ENCODE measurements around the gene SHMT1.
"Not testable (repeated sequence)": the region's sequence is repeated elsewhere in the genome, so short reads cannot be mapped to it uniquely, and the experiment has no call there.

Gene SHMT1

DNA sequence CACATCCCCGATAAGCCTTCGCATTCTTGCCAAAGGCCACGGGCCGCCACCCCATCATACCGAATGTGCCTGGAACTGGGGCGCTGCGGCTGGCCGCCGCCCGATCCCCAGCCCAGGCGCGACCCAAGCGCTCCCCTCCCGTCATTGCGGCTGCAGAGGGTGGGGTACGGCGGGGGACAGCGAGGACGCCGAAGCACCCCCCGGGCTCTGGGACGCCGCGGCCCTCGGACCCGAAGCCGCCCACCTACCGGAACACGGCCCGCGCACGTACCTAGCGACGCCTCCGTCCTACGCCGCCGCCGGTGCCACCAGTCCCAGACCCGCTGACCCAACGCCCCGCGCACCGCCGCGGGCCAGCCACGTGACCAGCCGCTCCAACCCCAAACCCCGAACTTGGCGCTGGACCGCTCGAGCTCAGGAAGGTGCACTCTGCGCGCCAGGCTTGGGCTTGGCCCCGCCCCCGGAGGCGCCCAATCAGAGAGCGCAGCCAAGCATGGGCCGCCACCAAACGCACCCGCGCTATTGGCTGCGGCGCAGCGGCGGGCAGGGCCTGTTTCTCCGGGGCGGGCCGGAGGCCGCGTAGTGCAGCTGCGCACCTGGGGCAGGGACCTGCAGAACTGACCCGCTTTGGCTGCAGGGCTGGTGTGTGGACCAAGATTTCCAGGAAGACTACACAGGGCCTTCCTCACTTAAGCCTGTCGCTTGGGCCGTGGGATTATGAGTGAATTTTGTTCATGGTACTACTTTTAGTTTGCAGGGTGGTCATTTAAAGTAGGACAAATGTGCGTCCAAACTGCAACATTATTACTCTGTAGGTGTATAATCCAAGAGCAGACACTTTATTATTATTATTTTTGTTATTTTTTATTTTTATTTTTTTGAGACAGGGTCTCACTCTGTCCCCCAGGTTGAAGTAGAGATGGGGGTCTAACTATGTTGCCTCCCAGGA lies at the start of gene SHMT1:
TSS of gene SHMT1 (minus strand) at position 450 of the 949 bp plus-strand sequence. CDS start 7,569 bp downstream, outside the sequence.
- DNase-seq = peak; percentile 82

DNA sequence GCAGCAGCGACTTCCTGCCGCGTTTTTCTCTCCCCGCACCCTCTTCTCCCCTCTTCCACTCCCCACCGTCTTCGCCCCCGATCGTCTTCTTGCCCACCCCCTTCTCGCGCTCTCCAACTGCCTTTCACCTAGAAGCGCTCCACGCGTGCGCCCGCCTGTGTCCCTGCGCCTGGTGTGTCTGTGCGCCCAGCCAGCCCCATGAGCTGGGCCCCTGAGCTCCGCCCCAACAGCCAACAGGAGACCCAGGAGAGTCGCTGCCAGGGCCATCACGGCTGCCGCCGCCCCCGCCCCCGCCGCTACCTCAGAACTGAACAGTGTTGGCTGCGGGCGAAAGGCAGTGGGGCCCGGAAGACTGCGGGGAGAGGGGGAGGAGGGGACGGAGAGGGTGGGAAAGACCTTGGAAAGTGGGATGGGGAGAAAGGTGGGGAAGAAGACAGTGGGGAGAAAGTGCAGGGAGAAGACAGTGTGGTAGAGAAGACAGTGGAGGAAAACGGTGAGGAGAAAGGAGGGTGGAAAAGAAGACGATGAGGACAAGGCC lies 48.7 kb upstream of the SHMT1 start:
- not testable (repeated sequence) for DNase-seq

DNA sequence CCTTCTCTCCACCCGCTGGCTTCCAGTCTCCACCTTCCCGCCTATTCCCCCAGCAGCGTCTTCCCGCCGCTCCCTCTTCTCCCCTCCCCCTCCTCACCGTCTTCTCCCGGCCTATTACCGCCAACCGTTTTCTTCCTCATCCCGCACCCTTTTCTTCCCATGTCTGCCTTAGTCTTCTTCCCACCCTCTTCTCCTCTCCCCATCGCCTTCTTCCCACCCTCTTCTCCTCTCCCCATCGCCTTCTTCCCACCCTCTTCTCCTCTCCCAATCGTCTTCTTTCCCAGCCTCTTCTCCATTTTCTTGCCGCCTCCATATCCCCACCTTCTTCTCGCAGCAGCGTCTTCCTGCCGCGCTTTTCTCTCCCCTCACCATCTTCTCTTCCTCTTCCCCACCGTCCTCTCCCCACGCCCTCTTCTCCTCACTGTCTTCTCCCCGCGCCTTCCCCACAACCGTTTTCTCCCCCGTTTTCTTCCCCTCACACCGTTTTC lies 48.1 kb upstream of the SHMT1 start:
- not testable (repeated sequence) for DNase-seq

DNA sequence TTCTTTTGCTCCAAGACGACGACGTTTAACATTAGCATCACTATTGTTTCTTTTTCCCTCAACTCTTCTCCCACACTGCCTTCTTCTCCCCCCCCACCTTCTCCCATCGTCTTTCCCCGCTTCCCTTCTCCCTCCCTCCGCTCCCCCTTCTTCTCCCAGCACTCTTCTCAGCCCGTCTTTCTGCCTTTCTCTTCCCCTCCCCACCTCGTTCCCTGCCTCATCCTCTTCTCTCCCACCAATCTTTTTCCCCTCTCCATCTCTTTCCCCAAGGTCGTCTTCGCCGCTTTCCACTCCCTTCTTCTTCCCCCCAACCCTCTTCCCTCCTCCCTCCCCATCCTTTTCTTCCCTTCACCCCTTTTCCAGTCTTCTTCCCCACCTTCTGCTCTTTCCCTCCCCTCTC lies 47.4 kb upstream of the SHMT1 start:
- DNase-seq = not testable (repeated sequence)

- DNase-seq = not testable (repeated sequence)
These were observed 46.0 kb upstream of the SHMT1 start for GRCh38 chr17:18409321-18409720.

- not testable (repeated sequence) for DNase-seq
These were observed 45.6 kb upstream of the SHMT1 start for GRCh38 chr17:18408906-18409305.

DNA sequence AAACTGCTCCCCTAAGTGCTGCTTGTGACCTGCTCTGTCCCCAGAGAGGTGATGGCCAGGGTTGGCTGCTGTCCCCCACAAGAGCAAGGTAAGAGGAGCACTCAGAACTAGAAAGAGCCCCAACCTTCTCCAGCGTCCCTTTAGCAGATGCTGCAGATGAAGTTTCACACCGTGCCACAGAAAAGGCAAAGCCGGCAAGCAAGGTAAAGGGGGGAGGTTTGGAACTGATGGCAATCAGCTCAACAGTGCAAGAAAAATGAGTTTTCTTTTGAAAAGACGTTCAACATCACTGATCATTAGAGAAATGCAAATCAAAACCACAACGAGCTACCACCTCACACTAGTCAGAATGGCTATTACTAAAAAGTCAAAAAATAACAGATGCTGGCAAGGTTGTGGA lies 40.3 kb upstream of the SHMT1 start:
- DNase-seq = not testable (repeated sequence)

DNA sequence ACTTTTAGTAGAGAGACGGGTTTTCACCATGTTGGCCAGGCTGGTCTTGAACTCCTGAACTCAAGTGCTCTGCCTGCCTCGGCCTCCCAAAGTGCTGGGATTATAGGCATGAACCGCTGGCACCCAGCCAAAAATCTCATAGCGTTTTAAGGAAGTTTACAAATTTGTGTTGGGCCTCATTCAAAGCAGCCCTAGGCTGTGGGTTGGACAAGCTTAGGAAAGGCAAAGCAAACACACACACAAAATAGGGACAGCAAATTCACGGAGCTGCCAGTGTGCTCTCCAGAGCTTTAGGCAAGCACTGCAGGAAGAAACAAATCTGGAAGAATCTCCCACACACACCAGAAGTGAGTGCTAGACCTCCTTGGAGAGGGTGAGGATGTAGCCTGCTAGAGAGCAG lies 39.8 kb upstream of the SHMT1 start:
- DNase-seq = not testable (repeated sequence)

GRCh38 chr17:18401872-18402590 lies 38.7 kb upstream of the SHMT1 start:
- not testable (repeated sequence) for DNase-seq

- not testable (repeated sequence) for DNase-seq
These were observed 25.4 kb upstream of the SHMT1 start for GRCh38 chr17:18388728-18389127.

DNA sequence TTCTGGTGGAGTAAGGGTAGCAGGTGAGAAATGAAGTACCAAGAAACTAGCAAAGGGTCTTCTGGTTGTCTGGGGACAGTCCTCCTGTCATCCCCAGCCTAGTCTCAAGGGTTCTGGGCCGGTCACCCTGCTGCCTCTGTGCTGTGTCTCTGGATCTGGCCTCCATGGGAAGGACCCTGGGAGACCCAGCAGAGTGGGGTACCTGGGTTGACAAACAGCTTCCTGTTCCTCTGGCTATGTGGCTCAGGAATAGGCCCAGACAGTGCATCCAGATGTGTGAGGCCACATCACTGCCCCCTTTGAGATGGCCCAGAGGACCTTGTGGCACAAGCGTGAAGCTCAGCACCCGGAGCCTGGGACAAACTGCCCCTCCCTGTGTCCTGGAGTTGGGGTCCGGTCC lies 24.9 kb upstream of the SHMT1 start:
- DNase-seq = not testable (repeated sequence)

GRCh38 chr17:18387583-18387982 lies 24.2 kb upstream of the SHMT1 start:
- DNase-seq = not testable (repeated sequence)

DNA sequence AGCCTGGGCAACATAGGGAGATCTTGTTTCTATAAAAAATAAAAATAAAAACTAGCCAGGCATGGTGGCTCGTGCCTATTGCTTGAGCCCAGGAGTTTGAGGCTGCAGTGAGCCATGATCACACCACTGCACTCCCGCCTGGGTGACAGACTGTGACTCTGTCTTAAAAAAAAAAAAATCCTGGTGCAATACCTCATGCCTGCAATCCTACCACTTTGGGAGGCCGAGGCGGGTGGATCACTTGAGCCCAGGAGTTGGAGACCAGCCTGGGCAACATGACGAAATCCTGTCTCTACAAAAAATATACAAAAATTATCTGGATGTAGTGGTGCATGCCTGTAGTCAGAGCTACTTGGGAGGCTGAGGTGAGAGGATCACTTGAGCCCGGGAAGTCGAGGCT lies 20.9 kb upstream of the SHMT1 start:
- DNase-seq = not testable (repeated sequence)

DNA sequence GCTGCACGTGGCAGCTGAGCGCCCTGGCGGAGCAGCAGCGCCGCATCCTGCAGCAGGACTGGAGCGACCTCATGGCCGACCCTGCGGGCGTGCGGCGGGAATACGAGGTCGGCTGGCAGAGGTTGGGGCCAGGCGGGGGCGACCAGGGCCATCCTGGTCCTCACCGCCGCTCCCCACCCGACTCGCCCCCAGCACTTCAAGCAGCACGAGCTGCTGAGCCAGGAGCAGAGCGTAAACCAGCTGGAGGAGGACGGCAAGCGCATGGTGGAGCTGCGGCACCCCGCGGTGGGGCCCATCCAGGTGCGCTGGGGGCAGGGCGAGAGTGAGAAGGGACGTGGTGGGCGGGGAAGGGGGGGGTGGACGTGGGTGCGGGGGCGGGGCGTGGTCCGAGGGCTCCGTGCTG lies 19.7 kb upstream of the SHMT1 start:
- peak; percentile 15 for DNase-seq

GRCh38 chr17:18382441-18383078 lies 19.2 kb upstream of the SHMT1 start:
- DNase-seq = no peak

DNA sequence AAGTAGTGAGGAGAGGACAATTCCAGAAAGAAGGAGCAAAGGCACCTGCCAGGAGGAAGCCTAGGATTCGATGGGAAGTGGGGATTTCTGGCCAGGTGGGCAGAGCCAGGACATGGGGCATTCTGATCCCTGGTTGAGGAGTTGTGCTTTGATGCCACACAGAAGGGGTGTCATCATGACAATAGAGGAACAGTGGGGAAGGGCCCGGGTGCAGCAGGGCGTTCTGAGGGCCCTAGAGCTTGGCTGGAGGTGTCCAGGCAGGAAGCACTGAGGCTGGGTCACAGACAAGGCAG lies 18.5 kb upstream of the SHMT1 start:
- no peak for DNase-seq

- no peak for DNase-seq
These were observed 18.0 kb upstream of the SHMT1 start for GRCh38 chr17:18381158-18381952.

DNA sequence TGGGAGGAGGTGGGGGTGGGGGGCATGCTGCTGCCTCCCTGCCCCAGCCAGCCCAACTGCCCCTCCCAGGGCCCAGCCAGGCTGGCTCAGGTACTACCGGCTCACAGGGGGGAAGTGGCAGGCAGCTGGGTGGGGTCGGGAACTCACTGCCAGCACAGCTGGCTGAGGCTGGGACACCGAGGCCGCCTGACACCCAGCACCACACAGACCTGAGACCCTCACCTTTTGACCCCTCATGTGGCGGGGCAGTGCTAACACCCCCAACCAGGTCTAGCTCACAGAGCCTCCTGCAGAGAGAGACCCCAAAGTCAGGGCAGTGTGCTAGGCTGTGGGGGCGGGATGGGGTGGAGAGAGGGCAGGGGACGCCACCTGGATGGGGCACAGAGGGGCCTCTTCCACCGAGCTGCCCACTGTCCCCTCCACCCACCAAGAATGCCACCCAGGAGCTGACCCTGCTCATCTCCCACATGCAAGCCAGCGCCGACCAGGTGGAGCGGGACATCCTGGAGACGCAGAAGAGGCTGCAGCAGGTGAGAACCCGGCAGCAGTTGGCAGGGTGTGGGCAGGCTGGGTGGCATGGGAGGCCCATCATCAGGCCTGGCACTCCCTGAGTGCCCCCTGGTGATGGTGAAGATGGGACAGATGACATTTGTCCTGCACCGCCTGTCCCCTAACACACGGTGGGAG lies 17.3 kb upstream of the SHMT1 start:
- DNase-seq = no peak

GRCh38 chr17:18379246-18380146 lies 16.1 kb upstream of the SHMT1 start:
- DNase-seq = no peak

- not testable (repeated sequence) for DNase-seq
These were observed 15.3 kb upstream of the SHMT1 start for GRCh38 chr17:18378614-18379013.

DNA sequence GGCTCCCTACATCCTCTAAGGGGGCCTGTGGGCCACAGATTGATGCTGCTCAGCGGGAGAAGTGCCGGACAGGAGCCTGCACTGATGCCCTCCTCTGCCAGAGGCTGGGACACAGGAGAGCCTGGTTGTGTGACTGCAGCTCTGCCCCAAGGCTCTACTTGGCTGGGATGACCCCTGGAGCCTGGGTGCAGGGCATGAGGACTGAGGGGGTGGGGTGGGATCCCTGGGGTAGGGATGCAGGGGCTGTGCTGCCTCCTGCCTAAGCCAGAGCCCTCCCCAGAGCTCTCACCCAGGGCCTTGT lies 14.8 kb upstream of the SHMT1 start:
- DNase-seq = no peak

Data from NCI-H1092 treated with DMSO at 0.1 percent for 48 hours (cell line).